Medulla oblongata (tissue), 1 donor: Measurements from ENCODE around the gene MGAT4C.
"Not testable (repeated sequence)": the region's sequence is repeated elsewhere in the genome, so short reads cannot be mapped to it uniquely, and the experiment has no call there.

Experiments
- DNase-seq: peaks from one replicate; pipeline ENCODE4 v3.0.0-alpha.2; 2015; ENCODE audit errors: extremely low spot score

MGAT4C gene

GRCh38 chr12:86134561-86134960 lies 121.6 kb downstream of the MGAT4C start:
- DNase-seq: no peak

GRCh38 chr12:86126900-86127299 lies 129.3 kb downstream of the MGAT4C start:
- DNase-seq: not testable (repeated sequence)

DNA sequence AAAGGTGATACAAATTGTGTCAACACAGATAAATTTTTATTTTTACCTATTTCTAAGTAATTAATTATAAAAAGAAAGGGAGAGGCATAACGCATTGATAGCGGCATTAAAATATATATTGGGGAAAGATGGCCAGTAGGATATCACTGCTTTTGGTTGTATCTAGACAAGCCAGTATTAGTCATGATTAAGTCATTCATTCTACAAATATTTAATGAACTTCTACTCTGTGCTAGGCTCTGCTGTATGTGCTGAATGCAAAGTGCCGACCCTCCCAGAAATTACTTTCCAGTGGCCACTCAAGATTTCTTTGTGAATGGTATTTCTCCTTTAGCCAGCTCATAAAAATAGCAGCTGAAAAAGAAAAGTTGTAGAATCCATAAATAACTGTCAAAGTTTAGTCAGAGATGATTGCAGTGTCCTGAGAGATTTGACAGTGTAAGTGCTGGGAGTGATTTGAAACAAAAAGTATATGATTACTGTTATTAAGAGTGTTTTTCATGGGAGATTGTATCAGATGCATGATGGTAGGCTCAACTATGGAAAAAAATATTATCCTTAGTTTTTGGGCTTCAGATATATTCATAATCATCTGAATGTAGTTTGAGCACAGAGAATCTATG lies 133.2 kb downstream of the MGAT4C start:
- no peak for DNase-seq

GRCh38 chr12:86118161-86118560 lies 138.0 kb downstream of the MGAT4C start:
- DNase-seq: no peak

DNA sequence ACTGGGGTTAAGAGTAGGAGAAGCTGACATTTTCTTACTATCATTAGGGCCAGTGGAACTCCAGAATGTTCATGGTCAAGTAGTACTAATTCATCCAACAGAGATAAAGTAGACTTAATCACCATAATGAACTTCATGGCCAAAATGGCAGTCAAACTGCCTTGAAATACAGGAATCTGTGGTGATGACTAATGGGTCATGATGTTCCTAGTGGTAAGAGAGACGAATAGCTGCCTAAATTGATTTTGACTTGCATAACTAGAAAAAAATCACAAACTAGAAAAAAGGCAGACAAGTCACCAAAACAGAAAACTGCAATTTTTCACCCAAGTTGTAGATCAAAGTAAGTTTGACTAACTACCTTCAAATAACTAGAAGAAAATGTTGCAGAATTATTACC lies 138.5 kb downstream of the MGAT4C start:
- no peak for DNase-seq

DNA sequence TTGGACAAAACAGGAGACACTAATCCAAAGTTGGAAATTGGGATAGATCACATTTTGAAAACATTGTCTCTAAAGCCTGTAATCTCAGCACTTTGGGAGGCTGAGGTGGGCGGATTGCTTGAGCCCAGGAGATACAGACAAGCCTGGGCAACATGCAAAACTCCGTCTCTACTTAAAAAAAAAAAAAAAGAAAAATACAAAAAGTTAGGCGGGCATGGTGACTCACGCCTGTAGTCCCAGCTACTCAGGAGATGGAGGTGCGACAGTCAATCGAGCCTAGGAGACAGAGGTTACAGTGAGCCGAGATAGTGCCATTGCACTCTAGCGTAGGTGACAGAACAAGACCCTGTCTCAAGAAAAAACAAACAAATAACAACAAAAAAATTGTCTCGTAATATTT lies 152.1 kb downstream of the MGAT4C start:
- DNase-seq: no peak

GRCh38 chr12:86097161-86097560 lies 159.0 kb downstream of the MGAT4C start:
- no peak for DNase-seq

GRCh38 chr12:86091681-86092080 lies 164.5 kb downstream of the MGAT4C start:
- DNase-seq: no peak

- DNase-seq: no peak
Observed at GRCh38 chr12:86081843-86082242, 174.3 kb downstream of the MGAT4C start.

GRCh38 chr12:86059052-86059451 lies 197.1 kb downstream of the MGAT4C start:
- DNase-seq: not testable (repeated sequence)

GRCh38 chr12:86057092-86057845 lies 198.9 kb downstream of the MGAT4C start:
- no peak for DNase-seq

DNA sequence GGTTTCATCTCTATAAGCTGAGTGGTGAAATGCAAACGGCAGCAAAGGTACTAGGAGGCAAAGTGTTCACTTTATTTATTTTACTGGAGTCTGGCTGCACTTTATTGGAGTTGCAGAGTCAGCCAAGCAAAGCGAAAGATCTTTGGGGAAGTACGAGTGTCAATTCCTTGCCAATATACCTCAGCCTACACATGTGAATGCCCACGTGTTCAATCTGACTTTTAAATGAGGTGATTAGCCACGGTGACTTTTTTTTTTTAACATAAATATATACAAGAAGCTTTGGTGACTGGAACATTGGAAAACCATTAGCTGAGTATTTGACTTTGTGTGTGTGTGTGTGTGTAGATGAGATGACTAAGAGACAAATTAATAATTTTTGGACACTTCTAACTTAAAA lies 203.3 kb downstream of the MGAT4C start:
- no peak for DNase-seq

- no peak for DNase-seq
Observed at GRCh38 chr12:86050010-86050409, 206.2 kb downstream of the MGAT4C start.

- no peak for DNase-seq
Observed at GRCh38 chr12:86044396-86044795, 211.8 kb downstream of the MGAT4C start.

GRCh38 chr12:86042062-86042461 lies 214.1 kb downstream of the MGAT4C start:
- no peak for DNase-seq

- no peak for DNase-seq
Observed at GRCh38 chr12:86018361-86018760, 237.8 kb downstream of the MGAT4C start.

GRCh38 chr12:86015026-86015425 lies 241.2 kb downstream of the MGAT4C start:
- DNase-seq: no peak

- no peak for DNase-seq
Observed at GRCh38 chr12:86006727-86007126, 249.5 kb downstream of the MGAT4C start.

DNA sequence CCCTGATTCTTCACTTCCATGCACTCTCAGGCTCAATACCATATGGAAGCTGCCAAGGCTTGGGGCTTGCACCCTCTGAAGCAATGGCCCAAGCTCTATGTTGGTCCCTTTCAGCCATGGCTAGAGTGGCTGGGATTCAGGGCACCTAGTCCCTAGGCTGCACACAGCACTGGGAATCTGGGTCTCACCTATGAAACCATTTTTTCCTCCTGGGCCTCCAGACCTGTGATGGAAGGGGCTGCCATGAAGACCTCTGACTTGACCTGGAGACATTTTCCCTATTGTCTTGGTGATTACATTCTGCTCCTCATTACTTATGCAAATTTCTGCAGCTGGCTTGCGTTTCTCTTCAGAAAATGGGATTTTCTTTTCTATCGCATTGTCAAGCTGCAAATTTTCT lies 258.1 kb downstream of the MGAT4C start:
- no peak for DNase-seq

DNA sequence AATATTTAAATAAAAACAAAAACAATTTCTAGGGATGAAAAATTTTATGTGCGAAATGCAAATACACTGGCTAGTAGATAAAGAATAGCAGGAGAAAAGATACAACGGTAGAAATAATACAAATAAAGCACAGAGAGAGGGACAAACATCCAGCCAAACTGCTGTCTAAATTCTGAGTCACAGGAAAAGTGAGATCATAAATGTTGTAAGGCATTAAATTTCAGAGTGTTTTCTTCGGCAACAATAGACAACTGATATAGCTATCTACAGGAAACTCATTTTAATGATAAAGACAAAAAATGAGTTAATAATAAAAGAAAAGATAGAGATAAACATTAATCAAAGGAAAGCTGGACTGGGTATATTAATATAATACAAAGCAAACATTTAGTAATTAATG lies 259.9 kb downstream of the MGAT4C start:
- no peak for DNase-seq

GRCh38 chr12:85993746-85994145 lies 262.4 kb downstream of the MGAT4C start:
- no peak for DNase-seq

GRCh38 chr12:85985996-85986395 lies 270.2 kb downstream of the MGAT4C start:
- DNase-seq: no peak

- no peak for DNase-seq
Observed at GRCh38 chr12:85983601-85984000, 272.6 kb downstream of the MGAT4C start.

DNA sequence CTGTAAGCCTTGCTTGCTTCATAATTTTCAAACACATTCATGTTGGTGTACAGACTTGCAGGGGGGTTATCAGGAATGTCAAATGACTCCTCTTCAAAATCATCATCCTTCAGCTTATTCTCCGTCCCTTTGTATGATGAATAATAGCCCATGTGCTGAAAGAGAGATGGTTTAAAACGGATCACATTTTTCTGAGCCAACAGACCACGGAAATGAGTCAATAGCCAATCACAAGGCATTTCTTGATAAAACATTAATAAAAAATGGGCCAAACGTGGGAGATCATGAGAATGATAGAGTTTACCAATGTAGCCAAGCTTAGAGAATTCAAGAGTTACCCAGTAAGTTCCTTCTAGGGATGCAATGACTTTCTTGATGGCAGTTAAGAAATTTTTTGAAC lies 276.6 kb downstream of the MGAT4C start:
- no peak for DNase-seq
